GM12878 (cell line): ENCODE measurements around the gene NKD2. TPM values are rescaled to one million over a fixed set of nuclear protein-coding genes. Genes with fewer than 3 reads are reported as not detected.

Experiments
- ATAC-seq: fragments of 200-7000 bp; cut with Tn5 transposase; 3 replicates; pipeline ENCODE4 v1.9.1; 2020; ENCODE audit warnings: mild to moderate bottlenecking, moderate library complexity
- BruUV-seq: library from RNA; stranded (reverse); fragments of 400-500 nt; replicated peaks from 2 replicates; lab custom pipeline; 2021; lab: Mats Ljungman, UMichigan
- CTCF ChIA-PET: fragments of 300-600 bp; sonication (Branson Sonifier 250); formaldehyde crosslinking; extraction: SDS; loops from one replicate; lab custom pipeline; 2021; ENCODE audit warnings: inconsistent platforms; lab: Yijun Ruan, JAX
- POLR2A ChIA-PET: fragments of 350-600 bp; formaldehyde crosslinking; extraction: SDS; loops from one replicate; lab custom pipeline; 2021; ENCODE audit warnings: inconsistent platforms; lab: Charles Lee
- RAD21 ChIA-PET: fragments of 300-600 bp; sonication (Branson Sonifier 250); formaldehyde crosslinking; loops from one replicate; lab custom pipeline; 2023; ENCODE audit warnings: antibody characterized with exemption; ENCODE audit not compliant: unreplicated experiment; lab: Charles Lee
- SMC1A ChIA-PET: fragments of 300-600 bp; sonication (Branson Sonifier 250); formaldehyde crosslinking; loops from one replicate; lab custom pipeline; 2023; ENCODE audit not compliant: unreplicated experiment, uncharacterized antibody; lab: Charles Lee
- DNase-seq: peaks from one replicate; pipeline ENCODE4 v3.0.0-alpha.2; 2011; ENCODE audit warnings: low read depth, low spot score
- FAIRE-seq: peaks from 3 replicates; lab custom pipeline; 2011; peaks lifted over from hg19 to GRCh38; lab: Jason Lieb, UNC
- H2AFZ ChIP-seq: 2 replicates; pipeline ENCODE4 v1.6.0; 2011; ENCODE audit warnings: low read depth, low read length, control low read depth; ENCODE audit not compliant: control insufficient read depth
- H3K27ac ChIP-seq: 2 replicates; pipeline ENCODE4 v1.5.1; 2011; ENCODE audit warnings: control low read depth; ENCODE audit not compliant: control insufficient read depth, insufficient read depth
- H3K27me3 ChIP-seq, 2 experiments: replicated peaks in 1 of 2; 2 replicates each; pipeline versions ENCODE4 v1.6.0 to v1.6.1; 2011; ENCODE audit warnings: low read length in 1 of 2; ENCODE audit not compliant: control insufficient read depth in 2 of 2, insufficient read depth in 2 of 2
- H3K36me3 ChIP-seq, 2 experiments: 2 replicates each; pipeline ENCODE4 v1.5.1; 2011; ENCODE audit warnings: low read length in 1 of 2; ENCODE audit not compliant: control insufficient read depth in 2 of 2, insufficient read depth in 2 of 2
- H3K4me1 ChIP-seq: 2 replicates; pipeline ENCODE4 v1.6.1; 2011; ENCODE audit warnings: mild to moderate bottlenecking, low read length, moderate library complexity, mixed read lengths; ENCODE audit not compliant: control insufficient read depth, insufficient read depth
- H3K4me2 ChIP-seq: 2 replicates; pipeline ENCODE4 v1.6.0; 2011; ENCODE audit warnings: control low read depth; ENCODE audit not compliant: control insufficient read depth, insufficient read depth
- H3K4me3 ChIP-seq: fragments of 200-600 bp; sonication (generic); 2 replicates; pipeline ENCODE4 v1.5.1; 2016
- H3K79me2 ChIP-seq: 2 replicates; pipeline ENCODE4 v1.6.0; 2011; ENCODE audit warnings: low read length; ENCODE audit not compliant: control insufficient read depth, insufficient read depth
- H3K9ac ChIP-seq: 2 replicates; pipeline ENCODE4 v1.8.0; 2011; ENCODE audit warnings: low read length, control low read depth, mixed read lengths; ENCODE audit not compliant: control insufficient read depth, insufficient read depth
- H3K9me3 ChIP-seq: replicated peaks from 3 replicates; pipeline ENCODE4 v1.5.1; 2011; ENCODE audit warnings: mild to moderate bottlenecking, low read length; ENCODE audit not compliant: control insufficient read depth, insufficient read depth
- H4K20me1 ChIP-seq: 2 replicates; pipeline ENCODE4 v1.6.0; 2011; ENCODE audit not compliant: control insufficient read depth, insufficient read depth
- CBX3 ChIP-seq: fragments of 200-600 bp; sonication (generic); IDR thresholded peaks from 2 replicates; pipeline ENCODE4 v1.6.1; 2016; ENCODE audit warnings: low read depth, borderline replicate concordance
- FOS ChIP-seq: IDR thresholded peaks from 3 replicates; pipeline ENCODE4 v1.6.1; 2011; ENCODE audit warnings: borderline replicate concordance; ENCODE audit not compliant: insufficient read length; ENCODE audit errors: extremely low read depth
- FOXM1 ChIP-seq: IDR thresholded peaks from 2 replicates; pipeline ENCODE4 v1.6.1; 2012; ENCODE audit warnings: low read depth, mild to moderate bottlenecking, inconsistent platforms, low read length, moderate library complexity
- IKZF2 ChIP-seq, 2 experiments: fragments of 450-650 bp; IDR thresholded peaks; 2 replicates each; pipeline ENCODE4 v1.6.1; 2017; ENCODE audit warnings: mild to moderate bottlenecking in 2 of 2, moderate library complexity in 2 of 2
- JUND ChIP-seq: IDR thresholded peaks from 2 replicates; pipeline ENCODE4 v1.6.1; 2012; ENCODE audit warnings: low read depth, mild to moderate bottlenecking, low read length, improper control_type of control experiment, moderate library complexity
- LARP7 ChIP-seq: fragments of 450-650 bp; IDR thresholded peaks from 2 replicates; pipeline ENCODE4 v1.6.1; 2017; ENCODE audit warnings: mild to moderate bottlenecking
- MTA2 ChIP-seq: fragments of 450-650 bp; IDR thresholded peaks from 2 replicates; pipeline ENCODE4 v1.6.1; 2016; ENCODE audit warnings: low read depth, mild to moderate bottlenecking, moderate library complexity
- NFYA ChIP-seq: IDR thresholded peaks from 2 replicates; pipeline ENCODE4 v1.6.1; 2011; ENCODE audit warnings: low read depth, mild to moderate bottlenecking, low read length, improper control_type of control experiment, borderline replicate concordance
- NFYB ChIP-seq: IDR thresholded peaks from 2 replicates; pipeline ENCODE4 v1.6.1; 2011; ENCODE audit warnings: low read depth, mild to moderate bottlenecking, low read length, improper control_type of control experiment, moderate library complexity; ENCODE audit not compliant: insufficient read depth
- PAX5 ChIP-seq: IDR thresholded peaks from 2 replicates; pipeline ENCODE4 v1.6.1; 2011; ENCODE audit warnings: low read depth, low read length, borderline replicate concordance
- SIN3A ChIP-seq: IDR thresholded peaks from 2 replicates; pipeline ENCODE4 v1.6.1; 2012; ENCODE audit warnings: low read depth, low read length, improper control_type of control experiment
- SMC3 ChIP-seq: IDR thresholded peaks from 2 replicates; pipeline ENCODE4 v1.6.1; 2011; ENCODE audit warnings: low read length, improper control_type of control experiment, borderline replicate concordance
- SP1 ChIP-seq: IDR thresholded peaks from one replicate; pipeline ENCODE4 v1.6.1; 2011; ENCODE audit warnings: low read depth, low read length
- SREBF2 ChIP-seq: IDR thresholded peaks from 2 replicates; pipeline ENCODE4 v1.6.1; 2012; ENCODE audit warnings: mild to moderate bottlenecking, low read length
- WRNIP1 ChIP-seq: IDR thresholded peaks from 2 replicates; pipeline ENCODE4 v1.6.1; 2011; ENCODE audit warnings: low read depth, low read length, improper control_type of control experiment, borderline replicate concordance
- WGBS: methylation state at CpG from one replicate; pipeline ENCODE4 v1.1.6; 2016; ENCODE audit warnings: low lambda C conversion rate; ENCODE audit not compliant: insufficient replicate concordance, insufficient coverage; ENCODE audit errors: missing lambda C conversion rate; 5-methylcytosine and 5-hydroxymethylcytosine counted together
- in situ Hi-C: fragments of 300-500 bp; cut with MboI; formaldehyde crosslinking; loops from 9 replicates; pipeline ENCODE4 v1.14.3; 2018; ENCODE audit warnings: mixed read lengths
- intact Hi-C: fragments of 100-400 bp; cut with micrococcal nuclease; formaldehyde crosslinking; loops from one replicate; pipeline ENCODE4 v1.14.2; 2022; ENCODE audit not compliant: unreplicated experiment
- polyA plus RNA-seq, 11 experiments: library from polyadenylated mRNA; depleted of rRNA in 4 of 11; unstranded in 6 of 11; stranded (reverse) in 5 of 11; fragments of >200 nt; fragmentation: Nextera tagmentation in 4 of 11; fragmentation: Illumina TruSeq in 1 of 11; extraction: Ambion mirVana in 4 of 11; extraction: Trizol in 1 of 11; gene quantifications; 1 replicate in 1 of 11; 2 replicates in 10 of 11; pipeline versions ENCODE4 v1.2.1 to v1.2.3, GENCODE V29; 2011 to 2016; ENCODE audit warnings: inconsistent platforms in 2 of 11, missing spikeins in 2 of 11, low read depth in 1 of 11
- total RNA-seq, 4 experiments: library from RNA; depleted of rRNA in 3 of 4; stranded (reverse); fragments of >200 nt in 3 of 4; fragmentation: Illumina TruSeq in 1 of 4; extraction: Trizol in 1 of 4; gene quantifications; 2 replicates each; pipeline versions ENCODE4 v1.2.1 to v1.2.3, GENCODE V29; 2013 to 2021

The NKD2 gene
- total and polyA plus RNA-seq, 10 of the 15 experiments (the other 5 are each of a cell fraction or from before 2014, with no cell fraction given): 0.20 to 0.83 (median 0.26) TPM; not detected in 7

GRCh38 chr5:1007221-1007680 is 1.4 kb upstream of the NKD2 start:
- WGBS: 39% methylated on average over 16 of the region's 17 CpGs
- TF ChIP-seq IKZF2 (IDR thresholded peaks at IDR 0.05) (no peak), JUND (no peak), LARP7 (no peak), NFYA (no peak), PAX5 (no peak), SIN3A (no peak), SP1 (no peak), WRNIP1 (no peak), SREBF2 (no peak), SMC3 (no peak), MTA2 (no peak), FOS (no peak), CBX3 (no peak), NFYB (no peak), FOXM1 (no peak)
- TF ChIP-seq, all 136 proteins: peak for 0
- Histone ChIP-seq H2AFZ (no peak overlapping the region), H3K4me1 (no peaks in the 10 kb centered on the region), H3K36me3 (no peaks in the 10 kb centered on the region), H4K20me1 (no peaks in the 10 kb centered on the region), H3K9ac (no peak overlapping the region), H3K27me3 (peaks cover 7 to 11% of the 10 kb centered on the region in 2 experiments; a peak in 3 of 4 replicates), H3K4me2 (no peak overlapping the region), H3K4me3 (no peak overlapping the region), H3K27ac (no peak overlapping the region), H3K79me2 (no peaks in the 10 kb centered on the region), H3K9me3 (no peaks in the 10 kb centered on the region)
- CTCF ChIA-PET: interaction anchor here (1.4 kb wide), 1 partner anchor 133 kb away, joined by 4 read pairs; no protein-coding TSS in a partner anchor
- in situ Hi-C loops: no loop called here
- DNase-seq (no peak), ATAC-seq (no peak), FAIRE-seq (no peak)
- BruUV-seq: no TSS peak
- intact Hi-C loops: no loop called here
- RAD21 ChIA-PET: no interaction called here
- POLR2A ChIA-PET: no interaction called here
- SMC1A ChIA-PET: no interaction called here
